Loucy (cell line): Measurements from ENCODE around the gene SLC22A4.

Experiments
- H2AFZ ChIP-seq: fragments of 200-600 bp; sonication (generic); 2 replicates; pipeline ENCODE4 v1.6.0; 2016; ENCODE audit warnings: antibody characterized with exemption, mild to moderate bottlenecking, low read length, moderate library complexity
- H3F3A ChIP-seq: fragments of 200-600 bp; 2 replicates; pipeline ENCODE4 v1.6.0; 2016; ENCODE audit warnings: antibody characterized with exemption, low read depth, mild to moderate bottlenecking
- H3K27me3 ChIP-seq: fragments of 200-600 bp; sonication (generic); 2 replicates; pipeline ENCODE4 v1.6.1; 2014; ENCODE audit warnings: low read length, mild to moderate bottlenecking; ENCODE audit not compliant: insufficient read depth, poor library complexity, severe bottlenecking
- H3K36me3 ChIP-seq: fragments of 200-600 bp; sonication (generic); 2 replicates; pipeline ENCODE4 v1.6.1; 2016; ENCODE audit warnings: low read length; ENCODE audit not compliant: insufficient read depth
- H3K4me1 ChIP-seq: fragments of 200-600 bp; sonication (generic); 2 replicates; pipeline ENCODE4 v1.5.1; 2014; ENCODE audit warnings: low read length, mild to moderate bottlenecking; ENCODE audit not compliant: insufficient read depth, poor library complexity, severe bottlenecking
- H3K4me2 ChIP-seq: fragments of 200-600 bp; sonication (generic); 2 replicates; pipeline ENCODE4 v1.6.0; 2014; ENCODE audit warnings: antibody characterized with exemption, low read length, low read depth, mild to moderate bottlenecking; ENCODE audit not compliant: poor library complexity, severe bottlenecking
- H3K4me3 ChIP-seq: fragments of 200-600 bp; sonication (generic); 2 replicates; pipeline ENCODE4 v1.5.1; 2014; ENCODE audit warnings: low read length, mild to moderate bottlenecking, mixed read lengths; ENCODE audit not compliant: poor library complexity, severe bottlenecking
- H3K79me2 ChIP-seq: fragments of 200-600 bp; sonication (generic); 2 replicates; pipeline ENCODE4 v1.6.1; 2014; ENCODE audit warnings: low read length; ENCODE audit not compliant: insufficient read depth
- H3K9ac ChIP-seq: fragments of 200-600 bp; sonication (generic); 2 replicates; pipeline ENCODE4 v1.6.0; 2014; ENCODE audit warnings: mild to moderate bottlenecking, low read depth, low read length, moderate library complexity; ENCODE audit not compliant: poor library complexity, severe bottlenecking
- H3K9me2 ChIP-seq: fragments of 200-600 bp; sonication (generic); replicated peaks from 2 replicates; pipeline ENCODE4 v1.6.1; 2016; ENCODE audit warnings: low read depth, low read length, mixed read lengths
- H3K9me3 ChIP-seq: fragments of 200-600 bp; sonication (generic); 2 replicates; pipeline ENCODE4 v1.6.1; 2014; ENCODE audit warnings: mild to moderate bottlenecking, antibody characterized with exemption, low read length, low read depth; ENCODE audit not compliant: insufficient read depth
- H4K20me1 ChIP-seq: fragments of 200-600 bp; sonication (generic); 2 replicates; pipeline ENCODE4 v1.6.0; 2014; ENCODE audit warnings: antibody characterized with exemption, low read length, mild to moderate bottlenecking; ENCODE audit not compliant: insufficient read depth, poor library complexity, severe bottlenecking
- CTCF ChIP-seq: fragments of 200-600 bp; sonication (generic); conservative IDR thresholded peaks from 2 replicates; pipeline ENCODE4 v1.5.1; 2014; ENCODE audit warnings: mild to moderate bottlenecking, antibody characterized with exemption, low read length
- EZH2phosphoT487 ChIP-seq: fragments of 200-600 bp; IDR thresholded peaks from 2 replicates; pipeline ENCODE4 v1.6.1; 2018; ENCODE audit warnings: antibody characterized with exemption, mild to moderate bottlenecking, moderate library complexity, borderline replicate concordance

Gene SLC22A4

GRCh38 chr5:132335402-132335801, 41.2 kb downstream of the SLC22A4 start:
- TF ChIP-seq CTCF = no peak
- no peak for TF ChIP-seq EZH2phosphoT487
- no peaks in the 10 kb centered on the region for H3K9me3 ChIP-seq

GRCh38 chr5:132339502-132339901, 45.3 kb downstream of the SLC22A4 start:
- H4K20me1 ChIP-seq = no peaks in the 10 kb centered on the region
- TF ChIP-seq EZH2phosphoT487 (no peak), CTCF (no peak)
- no peak overlapping the region for H3K4me2 ChIP-seq
- no peaks in the 10 kb centered on the region for H3K9me2 ChIP-seq
- no peaks in the 10 kb centered on the region for H3K36me3 ChIP-seq
- H3K79me2 ChIP-seq = no peaks in the 10 kb centered on the region
- H2AFZ ChIP-seq = no peak overlapping the region
- no peaks in the 10 kb centered on the region for H3F3A ChIP-seq
- H3K4me3 ChIP-seq = no peak overlapping the region
- H3K9me3 ChIP-seq = no peaks in the 10 kb centered on the region
- no peaks in the 10 kb centered on the region for H3K4me1 ChIP-seq
- no peaks in the 10 kb centered on the region for H3K27me3 ChIP-seq
- H3K9ac ChIP-seq = no peak overlapping the region

More at GRCh38 chr5:132335402-132335801, 41.2 kb downstream of the SLC22A4 start:
- no peaks in the 10 kb centered on the region for H3K4me1 ChIP-seq
- no peaks in the 10 kb centered on the region for H3K27me3 ChIP-seq
- no peak overlapping the region for H2AFZ ChIP-seq
- H3K4me3 ChIP-seq = no peak overlapping the region
- no peak overlapping the region for H3K9ac ChIP-seq
- no peaks in the 10 kb centered on the region for H4K20me1 ChIP-seq
- no peaks in the 10 kb centered on the region for H3K36me3 ChIP-seq
- H3K9me2 ChIP-seq = no peaks in the 10 kb centered on the region
- H3K79me2 ChIP-seq = no peaks in the 10 kb centered on the region
- no peaks in the 10 kb centered on the region for H3F3A ChIP-seq
- H3K4me2 ChIP-seq = no peak overlapping the region

- Histone ChIP-seq H3K9me3 (no peaks in the 10 kb centered on the region), H3K9me2 (no peaks in the 10 kb centered on the region), H3F3A (no peaks in the 10 kb centered on the region), H3K27me3 (no peaks in the 10 kb centered on the region), H3K4me3 (no peak overlapping the region), H4K20me1 (no peaks in the 10 kb centered on the region), H3K4me1 (no peaks in the 10 kb centered on the region), H3K4me2 (no peak overlapping the region), H3K79me2 (no peaks in the 10 kb centered on the region), H3K36me3 (no peaks in the 10 kb centered on the region), H2AFZ (no peak overlapping the region), H3K9ac (no peak overlapping the region)
- no peak for TF ChIP-seq CTCF
- TF ChIP-seq EZH2phosphoT487 = no peak
These were observed 48.3 kb downstream of the SLC22A4 start for GRCh38 chr5:132342291-132343180.
